Vagina (tissue), 2 donors: ENCODE data around the gene VPS8. TPM values are rescaled to one million over a fixed set of nuclear protein-coding genes. Genes with fewer than 3 reads are reported as not detected.

Experiments
- DNase-seq, 2 donors: peaks; one replicate each; pipeline ENCODE4 v3.0.0-alpha.2; 2017; ENCODE audit errors: extremely low spot score in 2 of 2
- H3K27ac ChIP-seq: fragments of 200-600 bp; sonication (generic); one replicate; pipeline ENCODE4 v1.5.1; 2019
- H3K27me3 ChIP-seq: fragments of 200-600 bp; sonication (generic); one replicate; pipeline ENCODE4 v1.5.1; 2019
- H3K36me3 ChIP-seq, 2 donors: fragments of 200-600 bp; sonication (generic); one replicate each; pipeline ENCODE4 v1.5.1; 2017 to 2019
- H3K4me1 ChIP-seq: fragments of 200-600 bp; sonication (generic); one replicate; pipeline ENCODE4 v1.5.1; 2019
- H3K4me3 ChIP-seq, 2 donors: fragments of 200-600 bp; sonication (generic); 1 replicate in 1 of 2; 2 replicates in 1 of 2; pipeline ENCODE4 v1.5.1; 2016 to 2019
- H3K9me3 ChIP-seq: fragments of 200-600 bp; sonication (generic); one replicate; pipeline ENCODE4 v1.5.1; 2019
- POLR2A ChIP-seq, 2 donors: fragments of 450-650 bp; IDR thresholded peaks; one replicate each; pipeline ENCODE4 v1.6.1; 2017; ENCODE audit warnings: antibody characterized with exemption in 2 of 2, mild to moderate bottlenecking in 2 of 2, moderate library complexity in 2 of 2
- POLR2AphosphoS5 ChIP-seq, 2 donors: sonication (generic); formaldehyde crosslinking; IDR thresholded peaks; one replicate each; pipeline ENCODE4 v1.9.0; 2017; ENCODE audit warnings: antibody characterized with exemption in 2 of 2, mild to moderate bottlenecking in 2 of 2, low read depth in 1 of 2; ENCODE audit not compliant: insufficient read depth in 1 of 2
- intact Hi-C: fragments of 100-400 bp; cut with DNase I; formaldehyde crosslinking; loops from one replicate; pipeline ENCODE4 v1.15.1; 2023
- total RNA-seq: library from RNA; depleted of rRNA; stranded (reverse); fragments of >200 nt; gene quantifications from one replicate; pipeline ENCODE4 v1.2.3, GENCODE V29; 2016
- TF ChIP-seq, protein P1 (sequence below), 3 experiments: fragments of 450-650 bp in 2 of 3; fragments of 200-600 bp in 1 of 3; sonication (generic) in 1 of 3; IDR thresholded peaks; one replicate each; pipeline ENCODE4 v1.5.1; 2017 to 2019; ENCODE audit warnings: antibody characterized with exemption in 3 of 3, mild to moderate bottlenecking in 2 of 3, moderate library complexity in 2 of 3

The VPS8 gene
- total RNA-seq, 1 donor from 2014 or later = 52.3 TPM

DNA sequence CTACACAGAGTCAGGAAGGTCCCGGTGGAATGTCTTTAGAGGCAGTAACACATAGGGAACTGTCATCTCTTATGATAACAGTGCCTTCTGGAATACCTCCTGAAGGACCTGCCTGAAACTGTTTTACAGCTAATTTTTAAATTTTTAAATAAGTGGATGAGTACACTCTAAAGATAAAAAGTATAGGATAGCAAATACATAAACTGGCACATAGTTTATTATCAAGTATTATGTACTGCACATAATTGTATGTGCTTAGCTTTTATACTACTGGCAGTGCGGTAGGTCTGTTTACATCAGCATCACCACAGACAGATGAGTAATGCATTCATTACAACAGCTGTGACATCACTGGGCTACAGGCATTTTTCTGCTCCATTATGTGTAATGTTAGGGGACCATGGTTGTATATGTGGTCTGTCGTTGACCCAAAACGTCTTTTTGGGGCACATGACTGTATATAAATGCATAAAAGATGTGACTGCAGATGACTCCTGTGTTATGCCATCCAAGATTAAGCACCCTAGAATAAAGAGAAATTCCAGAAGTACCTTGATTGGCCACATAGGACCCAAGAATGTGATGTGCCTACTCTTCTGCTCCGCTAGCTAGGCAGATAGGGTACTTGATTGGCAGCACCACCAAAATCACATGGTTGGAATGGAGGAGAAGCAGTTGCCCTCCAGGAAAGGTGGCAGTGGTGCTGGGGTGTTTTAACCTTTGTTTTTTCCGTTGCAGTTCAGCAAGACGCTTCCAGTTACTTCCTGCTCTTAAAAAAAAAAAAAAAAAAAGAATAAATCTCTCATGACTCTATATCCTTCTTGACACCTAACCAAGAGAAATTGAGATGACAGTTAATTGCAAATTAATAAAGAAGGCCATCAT, 3.3 kb downstream of the VPS8 start:
- Histone ChIP-seq H3K27ac (no peak overlapping the region), H3K9me3 (no peaks in the 10 kb centered on the region)
- intact Hi-C loops = no loop called here

DNA sequence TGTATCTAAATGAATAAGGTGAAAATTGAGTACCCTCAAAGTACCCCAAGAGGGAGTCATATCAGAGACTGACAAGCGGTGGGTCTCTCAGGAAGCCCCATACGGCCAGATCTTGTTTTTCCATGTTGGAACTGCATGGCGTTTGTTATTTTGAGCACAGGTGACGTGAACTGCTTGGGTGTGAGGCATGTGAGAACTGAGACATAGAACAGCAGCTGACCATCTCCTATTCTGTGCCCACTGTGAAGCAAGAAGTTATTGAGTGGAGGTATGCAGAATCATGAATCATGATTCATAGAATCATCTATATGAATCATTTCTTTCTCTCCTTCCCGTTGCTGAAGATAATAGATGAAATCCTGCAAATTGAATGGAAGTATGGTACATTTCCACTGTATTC, 4.6 kb downstream of the VPS8 start:
- Histone ChIP-seq H3K27me3 (no peaks in the 10 kb centered on the region), H3K9me3 (no peaks in the 10 kb centered on the region), H3K4me1 (peaks cover 15% of the 10 kb centered on the region), H3K4me3 (no peak overlapping the region), H3K36me3 (no peaks in the 10 kb centered on the region), H3K27ac (no peak overlapping the region)
- intact Hi-C loops = no loop called here
- no peak for DNase-seq
- TF ChIP-seq POLR2AphosphoS5 (IDR thresholded peaks at IDR 0.05; ENCODE audit: insufficient read depth in 1 of 2, low read depth in 1 of 2) = no peak
- TF ChIP-seq POLR2A (IDR thresholded peaks at IDR 0.05) = no peak
- TF ChIP-seq, protein P1, sequence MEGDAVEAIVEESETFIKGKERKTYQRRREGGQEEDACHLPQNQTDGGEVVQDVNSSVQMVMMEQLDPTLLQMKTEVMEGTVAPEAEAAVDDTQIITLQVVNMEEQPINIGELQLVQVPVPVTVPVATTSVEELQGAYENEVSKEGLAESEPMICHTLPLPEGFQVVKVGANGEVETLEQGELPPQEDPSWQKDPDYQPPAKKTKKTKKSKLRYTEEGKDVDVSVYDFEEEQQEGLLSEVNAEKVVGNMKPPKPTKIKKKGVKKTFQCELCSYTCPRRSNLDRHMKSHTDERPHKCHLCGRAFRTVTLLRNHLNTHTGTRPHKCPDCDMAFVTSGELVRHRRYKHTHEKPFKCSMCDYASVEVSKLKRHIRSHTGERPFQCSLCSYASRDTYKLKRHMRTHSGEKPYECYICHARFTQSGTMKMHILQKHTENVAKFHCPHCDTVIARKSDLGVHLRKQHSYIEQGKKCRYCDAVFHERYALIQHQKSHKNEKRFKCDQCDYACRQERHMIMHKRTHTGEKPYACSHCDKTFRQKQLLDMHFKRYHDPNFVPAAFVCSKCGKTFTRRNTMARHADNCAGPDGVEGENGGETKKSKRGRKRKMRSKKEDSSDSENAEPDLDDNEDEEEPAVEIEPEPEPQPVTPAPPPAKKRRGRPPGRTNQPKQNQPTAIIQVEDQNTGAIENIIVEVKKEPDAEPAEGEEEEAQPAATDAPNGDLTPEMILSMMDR (IDR thresholded peaks at IDR 0.05) = no peak

More for the DNA sequence above, 3.3 kb downstream of the VPS8 start:
- no peak for DNase-seq
- no peak overlapping the region for H3K4me3 ChIP-seq
- H3K4me1 ChIP-seq = peaks cover 15% of the 10 kb centered on the region
- H3K36me3 ChIP-seq = no peaks in the 10 kb centered on the region
- TF ChIP-seq, protein P1 (IDR thresholded peaks at IDR 0.05) = no peak
- TF ChIP-seq POLR2AphosphoS5 (IDR thresholded peaks at IDR 0.05; ENCODE audit: insufficient read depth in 1 of 2, low read depth in 1 of 2) (no peak), POLR2A (IDR thresholded peaks at IDR 0.05) (no peak)
- no peaks in the 10 kb centered on the region for H3K27me3 ChIP-seq

DNA sequence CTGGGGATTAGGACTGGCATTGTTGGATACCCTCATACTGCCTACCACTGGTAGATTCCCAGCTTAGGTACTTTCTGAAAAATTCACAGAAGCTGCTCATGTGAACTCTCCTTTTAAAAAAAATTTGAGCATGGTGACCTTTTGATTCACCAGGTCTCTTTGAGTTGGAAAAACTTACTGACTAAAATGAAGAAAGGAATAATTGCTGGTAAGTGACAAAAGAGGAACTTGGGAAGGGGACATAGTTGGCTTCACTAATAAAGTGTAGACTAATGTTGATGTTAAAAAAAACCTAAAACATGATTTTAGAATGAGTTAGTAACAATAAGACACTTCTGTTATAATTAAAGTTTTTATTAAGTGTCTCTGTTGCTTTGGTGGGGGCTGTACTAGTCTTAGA, 8.6 kb downstream of the VPS8 start:
- no peak overlapping the region for H3K4me3 ChIP-seq
- no peak for DNase-seq
- TF ChIP-seq POLR2AphosphoS5 (IDR thresholded peaks at IDR 0.05; ENCODE audit: insufficient read depth in 1 of 2, low read depth in 1 of 2) (no peak), POLR2A (IDR thresholded peaks at IDR 0.05) (no peak)
- TF ChIP-seq, protein P1 (IDR thresholded peaks at IDR 0.05) = no peak
- H3K36me3 ChIP-seq = no peaks in the 10 kb centered on the region
- H3K4me1 ChIP-seq = no peaks in the 10 kb centered on the region
- H3K9me3 ChIP-seq = no peaks in the 10 kb centered on the region
- no peaks in the 10 kb centered on the region for H3K27me3 ChIP-seq
- intact Hi-C loops = no loop called here
- H3K27ac ChIP-seq = no peak overlapping the region

DNA sequence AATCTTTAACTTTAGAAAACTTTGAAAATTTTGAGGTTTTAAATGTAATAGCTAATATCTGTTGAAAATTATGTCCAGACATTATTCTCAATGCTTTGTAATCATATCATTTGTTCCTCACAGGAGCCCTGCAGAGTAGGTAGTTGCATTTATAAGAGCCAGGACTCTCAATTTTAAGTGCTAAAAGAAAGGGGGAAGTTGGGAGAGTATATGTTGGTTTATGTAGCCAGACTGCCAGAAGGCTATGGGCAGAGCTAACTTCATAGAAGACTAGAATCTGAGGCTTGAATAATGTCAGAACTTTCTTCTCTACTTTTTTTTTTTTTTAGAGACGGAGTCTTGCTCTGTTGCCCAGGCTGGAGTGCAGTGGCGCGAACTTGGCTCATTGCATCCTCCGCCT, 9.1 kb downstream of the VPS8 start:
- Histone ChIP-seq H3K9me3 (no peaks in the 10 kb centered on the region), H3K27me3 (no peaks in the 10 kb centered on the region), H3K36me3 (no peaks in the 10 kb centered on the region), H3K4me3 (no peak overlapping the region), H3K4me1 (no peaks in the 10 kb centered on the region), H3K27ac (no peak overlapping the region)
- intact Hi-C loops = no loop called here
- no peak for TF ChIP-seq POLR2A (IDR thresholded peaks at IDR 0.05)
- TF ChIP-seq, protein P1 (IDR thresholded peaks at IDR 0.05) = no peak
- no peak for TF ChIP-seq POLR2AphosphoS5 (IDR thresholded peaks at IDR 0.05; ENCODE audit: insufficient read depth in 1 of 2, low read depth in 1 of 2)
- DNase-seq = no peak

DNA sequence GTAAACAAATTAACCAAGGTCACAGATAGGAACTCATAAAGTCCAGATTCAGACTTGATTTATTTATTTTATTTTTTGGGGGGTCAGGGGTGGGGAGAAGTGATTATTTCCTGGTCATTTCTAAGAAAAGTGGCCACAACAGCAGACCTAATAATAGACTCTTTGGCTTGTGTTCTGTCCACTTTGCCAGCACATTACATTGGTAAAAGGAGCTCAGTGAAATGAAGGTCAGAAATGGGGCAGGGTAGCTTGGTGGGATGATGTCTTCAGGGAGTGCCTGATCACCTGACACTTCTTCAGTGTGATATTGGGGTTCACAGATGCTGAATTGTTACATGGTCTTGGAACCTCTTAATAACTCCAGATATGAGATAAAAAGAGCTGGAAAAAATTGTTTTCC, 10.1 kb downstream of the VPS8 start:
- H3K27ac ChIP-seq = no peak overlapping the region
- no peaks in the 10 kb centered on the region for H3K4me1 ChIP-seq
- intact Hi-C loops = no loop called here
- H3K27me3 ChIP-seq = no peaks in the 10 kb centered on the region
- no peak for DNase-seq
- TF ChIP-seq POLR2AphosphoS5 (IDR thresholded peaks at IDR 0.05; ENCODE audit: insufficient read depth in 1 of 2, low read depth in 1 of 2) (no peak), POLR2A (IDR thresholded peaks at IDR 0.05) (no peak)
- TF ChIP-seq, protein P1 (IDR thresholded peaks at IDR 0.05) = no peak
- H3K4me3 ChIP-seq = no peak overlapping the region
- no peaks in the 10 kb centered on the region for H3K9me3 ChIP-seq
- no peaks in the 10 kb centered on the region for H3K36me3 ChIP-seq
